GM23338 (cell line): ENCODE measurements around the gene EXOC4. TPM values are rescaled to one million over a fixed set of nuclear protein-coding genes. Genes with fewer than 3 reads are reported as not detected.

Experiments
- ATAC-seq: fragments of 200-7000 bp; cut with Tn5 transposase; 3 replicates; pipeline ENCODE4 v1.9.1; 2020
- DNase-seq: peaks from one replicate; pipeline ENCODE4 v3.0.0-alpha.2; 2015; ENCODE audit warnings: low spot score
- H2AFZ ChIP-seq: fragments of 200-600 bp; sonication (generic); 2 replicates; pipeline ENCODE4 v1.8.0; 2016; ENCODE audit warnings: antibody characterized with exemption, mild to moderate bottlenecking, moderate library complexity
- H3F3A ChIP-seq: fragments of 200-600 bp; sonication (generic); replicated peaks from 2 replicates; pipeline ENCODE4 v1.8.0; 2017; ENCODE audit warnings: antibody characterized with exemption, mixed run types, low read depth
- H3K27ac ChIP-seq: fragments of 200-600 bp; sonication (generic); 2 replicates; pipeline ENCODE4 v1.6.1; 2016; ENCODE audit warnings: low read depth
- H3K27me3 ChIP-seq: fragments of 200-600 bp; sonication (generic); 2 replicates; pipeline ENCODE4 v1.8.0; 2016; ENCODE audit warnings: mild to moderate bottlenecking, mixed run types, moderate library complexity; ENCODE audit not compliant: insufficient read depth
- H3K36me3 ChIP-seq: fragments of 200-600 bp; sonication (generic); 2 replicates; pipeline ENCODE4 v1.8.0; 2016; ENCODE audit warnings: mild to moderate bottlenecking; ENCODE audit not compliant: insufficient read depth
- H3K4me1 ChIP-seq: fragments of 200-600 bp; sonication (generic); 2 replicates; pipeline ENCODE4 v1.8.0; 2016; ENCODE audit warnings: mild to moderate bottlenecking, moderate library complexity; ENCODE audit not compliant: insufficient read depth
- H3K4me2 ChIP-seq: fragments of 200-600 bp; sonication (generic); 2 replicates; pipeline ENCODE4 v1.7.1; 2017; ENCODE audit warnings: mixed run types
- H3K4me3 ChIP-seq: fragments of 200-600 bp; sonication (generic); 2 replicates; pipeline ENCODE4 v1.6.1; 2016; ENCODE audit warnings: mixed run types
- H3K79me2 ChIP-seq: fragments of 200-600 bp; sonication (generic); replicated peaks from 2 replicates; pipeline ENCODE4 v1.8.0; 2017; ENCODE audit warnings: mild to moderate bottlenecking; ENCODE audit not compliant: insufficient read depth
- H3K9me2 ChIP-seq: fragments of 200-600 bp; sonication (generic); 2 replicates; pipeline ENCODE4 v1.8.0; 2017; ENCODE audit not compliant: insufficient read depth
- H4K20me1 ChIP-seq: fragments of 200-600 bp; sonication (generic); replicated peaks from 2 replicates; pipeline ENCODE4 v1.8.0; 2017; ENCODE audit warnings: mild to moderate bottlenecking; ENCODE audit not compliant: insufficient read depth
- H3K27ac Mint-ChIP-seq: 2 replicates; pipeline ENCODE4 v1.8.0; 2020; ENCODE audit warnings: inconsistent platforms, mild to moderate bottlenecking, moderate library complexity, mixed read lengths
- H3K27me3 Mint-ChIP-seq: 3 replicates; pipeline ENCODE4 v1.8.0; 2022; ENCODE audit warnings: low read depth, mild to moderate bottlenecking, moderate library complexity, mixed read lengths, inconsistent platforms; ENCODE audit not compliant: insufficient read depth, poor library complexity
- H3K36me3 Mint-ChIP-seq: 3 replicates; pipeline ENCODE4 v1.8.0; 2021; ENCODE audit warnings: low read depth, mild to moderate bottlenecking, inconsistent platforms, moderate library complexity, mixed read lengths
- H3K4me1 Mint-ChIP-seq: 3 replicates; pipeline ENCODE4 v1.8.0; 2020; ENCODE audit warnings: mild to moderate bottlenecking, inconsistent platforms, mixed read lengths
- H3K4me3 Mint-ChIP-seq: 3 replicates; pipeline ENCODE4 v1.8.0; 2021; ENCODE audit warnings: moderate library complexity, mild to moderate bottlenecking, inconsistent platforms, mixed read lengths
- H3K9me3 Mint-ChIP-seq: 3 replicates; pipeline ENCODE4 v1.8.0; 2020; ENCODE audit warnings: moderate library complexity, mild to moderate bottlenecking, inconsistent platforms, mixed read lengths
- CREB1 ChIP-seq: fragments of 250-450 bp; sonication (Bioruptor Pico); IDR thresholded peaks from 2 replicates; pipeline ENCODE4 v1.5.0; 2020; ENCODE audit warnings: low read depth, mild to moderate bottlenecking, moderate library complexity
- CTCF ChIP-seq, 2 experiments: fragments of 200-600 bp in 1 of 2; sonication (generic) in 1 of 2; conservative IDR thresholded peaks; 2 replicates each; pipeline versions ENCODE4 v1.5.1 to v1.6.1; 2016 to 2017; ENCODE audit warnings: antibody characterized with exemption in 2 of 2, low read depth in 2 of 2, mild to moderate bottlenecking in 2 of 2, moderate library complexity in 1 of 2
- ETS1 ChIP-seq: IDR thresholded peaks from 2 replicates; pipeline ENCODE4 v1.6.1; 2016; ENCODE audit warnings: antibody characterized with exemption
- EZH2 ChIP-seq: fragments of 200-600 bp; sonication (generic); IDR thresholded peaks from one replicate; pipeline ENCODE4 v1.8.0; 2017; ENCODE audit warnings: antibody characterized with exemption, mild to moderate bottlenecking, low read depth; ENCODE audit not compliant: unreplicated experiment
- EZH2phosphoT487 ChIP-seq: fragments of 200-600 bp; sonication (generic); IDR thresholded peaks from one replicate; pipeline ENCODE4 v1.8.1; 2018; ENCODE audit warnings: antibody characterized with exemption; ENCODE audit not compliant: unreplicated experiment
- JUNB ChIP-seq: IDR thresholded peaks from one replicate; pipeline ENCODE4 v1.6.1; 2016; ENCODE audit warnings: antibody characterized with exemption; ENCODE audit not compliant: unreplicated experiment
- POLR2AphosphoS5 ChIP-seq: IDR thresholded peaks from 2 replicates; pipeline ENCODE4 v1.6.1; 2016; ENCODE audit warnings: antibody characterized with exemption, low read depth
- STAT1 ChIP-seq: IDR thresholded peaks from one replicate; pipeline ENCODE4 v1.6.1; 2016; ENCODE audit warnings: antibody characterized with exemption; ENCODE audit not compliant: unreplicated experiment
- ZNF114 ChIP-seq: fragments of 250-450 bp; sonication (Bioruptor Pico); IDR thresholded peaks from 2 replicates; pipeline ENCODE4 v1.5.0; 2020; ENCODE audit warnings: mild to moderate bottlenecking, moderate library complexity
- ZNF331 ChIP-seq: fragments of 250-450 bp; sonication (Bioruptor Pico); IDR thresholded peaks from 2 replicates; pipeline ENCODE4 v1.5.0; 2020; ENCODE audit warnings: low read depth, mild to moderate bottlenecking, moderate library complexity
- polyA plus RNA-seq: library from polyadenylated mRNA; unstranded; fragments of >200 nt; fragmentation: Nextera tagmentation; extraction: Ambion mirVana; gene quantifications from 2 replicates; pipeline ENCODE4 v1.2.1, GENCODE V29; 2016
- total RNA-seq: library from RNA; depleted of rRNA; stranded (reverse); fragments of >200 nt; shearing (Covaris generic); gene quantifications from 2 replicates; pipeline ENCODE4 v1.2.3, GENCODE V29; 2014
- TF ChIP-seq, protein P1 (sequence below): IDR thresholded peaks from one replicate; pipeline ENCODE4 v1.6.1; 2018; ENCODE audit warnings: antibody characterized with exemption; ENCODE audit not compliant: unreplicated experiment

Gene EXOC4
- total and polyA plus RNA-seq, 2 experiments from 2014 or later, result 37.5 to 52.7 TPM

GRCh38 chr7:133514551-133514950 lies 261.7 kb downstream of the EXOC4 start:
- H3K27me3 Mint-ChIP-seq, result no peaks in the 10 kb centered on the region
- no peak overlapping the region for H3K27ac ChIP-seq
- H3K36me3 ChIP-seq, result no peaks in the 10 kb centered on the region
- peaks cover 11% of the 10 kb centered on the region for H3K36me3 Mint-ChIP-seq
- no peak overlapping the region for H3K4me2 ChIP-seq
- ATAC-seq (no peak), DNase-seq (no peak)
- H2AFZ ChIP-seq, result no peak overlapping the region
- H4K20me1 ChIP-seq, result no peaks in the 10 kb centered on the region
- no peak overlapping the region for H3K4me3 Mint-ChIP-seq
- no peak overlapping the region for H3K27ac Mint-ChIP-seq
- no peaks in the 10 kb centered on the region for H3K4me1 ChIP-seq
- H3K9me2 ChIP-seq, result no peaks in the 10 kb centered on the region
- H3K79me2 ChIP-seq, result no peaks in the 10 kb centered on the region
- no peaks in the 10 kb centered on the region for H3F3A ChIP-seq
- H3K9me3 Mint-ChIP-seq, result no peaks in the 10 kb centered on the region
- no peak overlapping the region for H3K4me3 ChIP-seq
- H3K27me3 ChIP-seq, result no peaks in the 10 kb centered on the region
- TF ChIP-seq POLR2AphosphoS5 (no peak), STAT1 (no peak), EZH2 (no peak), ZNF331 (no peak)
- peaks cover 15% of the 10 kb centered on the region for H3K4me1 Mint-ChIP-seq

- H3K4me1 Mint-ChIP-seq, result peaks cover 13% of the 10 kb centered on the region
- Histone ChIP-seq H3K36me3 (no peaks in the 10 kb centered on the region), H4K20me1 (no peaks in the 10 kb centered on the region), H3K79me2 (no peaks in the 10 kb centered on the region), H3K4me1 (no peaks in the 10 kb centered on the region; the same call in 1 of the 2 replicates), H3F3A (no peaks in the 10 kb centered on the region), H2AFZ (no peak overlapping the region), H3K4me3 (no peak overlapping the region), H3K4me2 (no peak overlapping the region), H3K27me3 (no peaks in the 10 kb centered on the region), H3K9me2 (no peaks in the 10 kb centered on the region), H3K27ac (no peak overlapping the region)
- ATAC-seq (no peak), DNase-seq (no peak)
- peaks cover 11% of the 10 kb centered on the region for H3K36me3 Mint-ChIP-seq
- no peaks in the 10 kb centered on the region for H3K9me3 Mint-ChIP-seq
- no peak overlapping the region for H3K27ac Mint-ChIP-seq
- H3K27me3 Mint-ChIP-seq, result no peaks in the 10 kb centered on the region
- H3K4me3 Mint-ChIP-seq, result no peak overlapping the region
- TF ChIP-seq, protein P1, sequence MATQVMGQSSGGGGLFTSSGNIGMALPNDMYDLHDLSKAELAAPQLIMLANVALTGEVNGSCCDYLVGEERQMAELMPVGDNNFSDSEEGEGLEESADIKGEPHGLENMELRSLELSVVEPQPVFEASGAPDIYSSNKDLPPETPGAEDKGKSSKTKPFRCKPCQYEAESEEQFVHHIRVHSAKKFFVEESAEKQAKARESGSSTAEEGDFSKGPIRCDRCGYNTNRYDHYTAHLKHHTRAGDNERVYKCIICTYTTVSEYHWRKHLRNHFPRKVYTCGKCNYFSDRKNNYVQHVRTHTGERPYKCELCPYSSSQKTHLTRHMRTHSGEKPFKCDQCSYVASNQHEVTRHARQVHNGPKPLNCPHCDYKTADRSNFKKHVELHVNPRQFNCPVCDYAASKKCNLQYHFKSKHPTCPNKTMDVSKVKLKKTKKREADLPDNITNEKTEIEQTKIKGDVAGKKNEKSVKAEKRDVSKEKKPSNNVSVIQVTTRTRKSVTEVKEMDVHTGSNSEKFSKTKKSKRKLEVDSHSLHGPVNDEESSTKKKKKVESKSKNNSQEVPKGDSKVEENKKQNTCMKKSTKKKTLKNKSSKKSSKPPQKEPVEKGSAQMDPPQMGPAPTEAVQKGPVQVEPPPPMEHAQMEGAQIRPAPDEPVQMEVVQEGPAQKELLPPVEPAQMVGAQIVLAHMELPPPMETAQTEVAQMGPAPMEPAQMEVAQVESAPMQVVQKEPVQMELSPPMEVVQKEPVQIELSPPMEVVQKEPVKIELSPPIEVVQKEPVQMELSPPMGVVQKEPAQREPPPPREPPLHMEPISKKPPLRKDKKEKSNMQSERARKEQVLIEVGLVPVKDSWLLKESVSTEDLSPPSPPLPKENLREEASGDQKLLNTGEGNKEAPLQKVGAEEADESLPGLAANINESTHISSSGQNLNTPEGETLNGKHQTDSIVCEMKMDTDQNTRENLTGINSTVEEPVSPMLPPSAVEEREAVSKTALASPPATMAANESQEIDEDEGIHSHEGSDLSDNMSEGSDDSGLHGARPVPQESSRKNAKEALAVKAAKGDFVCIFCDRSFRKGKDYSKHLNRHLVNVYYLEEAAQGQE, result no peak
- TF ChIP-seq JUNB (no peak), ZNF114 (CRISPR knock-in tag) (no peak), CTCF (conservative IDR thresholded peaks at IDR 0.05; ENCODE audit: low read depth in 2 of 2) (no peak), EZH2phosphoT487 (no peak), POLR2AphosphoS5 (no peak), ETS1 (no peak), CREB1 (no peak)
These were observed 264.9 kb downstream of the EXOC4 start for GRCh38 chr7:133517766-133518165.
